NCI-H2081 treated with DMSO at 0.1 percent for 48 hours (cell line): Measurements from ENCODE around the gene TXK.
"Not testable (repeated sequence)": the region's sequence is repeated elsewhere in the genome, so short reads cannot be mapped to it uniquely, and the experiment has no call there.

Experiments
- DNase-seq: peaks from one replicate; lab custom pipeline; 2025; lab: John Stamatoyannopoulos, UW

Gene TXK

GRCh38 chr4:48134081-48134480, at the start of gene TXK:
TXK (minus strand) TSS chr4:48134250; CDS start chr4:48134170, 80 bp downstream.
- DNase-seq = no peak

- no peak for DNase-seq
Measured at GRCh38 chr4:48180234-48180633, 46.2 kb upstream of the TXK start.

DNA sequence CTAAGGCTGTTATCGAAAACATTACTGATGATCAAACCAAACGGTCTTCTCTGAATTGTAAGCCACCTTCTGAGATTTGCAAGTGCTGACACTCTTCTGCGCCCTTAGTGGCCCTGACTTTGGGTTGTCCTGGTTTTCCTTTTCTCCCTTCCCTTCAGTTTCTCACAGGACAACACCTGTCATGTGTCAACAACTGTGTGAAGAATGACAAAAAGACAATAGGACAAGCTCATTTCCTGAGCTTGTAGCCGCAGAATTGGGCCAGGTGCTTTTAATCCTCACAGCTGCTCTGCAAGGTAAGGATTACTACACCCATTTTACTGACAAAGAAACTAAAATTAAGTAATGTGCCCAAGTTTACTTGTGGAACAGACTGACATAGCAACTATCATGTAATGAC, 44.9 kb upstream of the TXK start:
- DNase-seq = peak; percentile 87

- no peak for DNase-seq
Measured at GRCh38 chr4:48175806-48176205, 41.8 kb upstream of the TXK start.

- DNase-seq = no peak
Measured at GRCh38 chr4:48175328-48175727, 41.3 kb upstream of the TXK start.

GRCh38 chr4:48173056-48173991, 39.3 kb upstream of the TXK start:
- no peak for DNase-seq

GRCh38 chr4:48172651-48173050, 38.6 kb upstream of the TXK start:
- no peak for DNase-seq

DNA sequence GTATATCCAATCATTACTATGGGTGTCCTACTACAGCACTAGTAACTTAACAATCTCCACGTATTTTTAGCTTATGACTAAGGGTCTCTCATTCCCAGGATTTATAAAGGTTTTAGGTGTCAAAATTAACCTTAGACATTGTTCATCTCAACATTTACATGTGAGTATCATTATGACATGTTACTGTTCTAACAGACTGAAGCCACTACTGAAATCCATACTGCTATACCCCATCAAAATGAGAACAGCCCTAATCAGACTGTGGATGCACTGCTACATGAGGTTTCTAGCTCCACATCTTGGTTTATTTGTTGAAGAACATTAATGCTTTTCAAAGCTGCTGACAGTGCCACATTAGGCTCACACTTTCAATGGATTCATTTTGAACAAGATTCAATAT, 35.6 kb upstream of the TXK start:
- no peak for DNase-seq

GRCh38 chr4:48167538-48168263, 33.7 kb upstream of the TXK start:
- DNase-seq = no peak

- not testable (repeated sequence) for DNase-seq
Measured at GRCh38 chr4:48164561-48164960, 30.5 kb upstream of the TXK start.

- DNase-seq = no peak
Measured at GRCh38 chr4:48163746-48164145, 29.7 kb upstream of the TXK start.

DNA sequence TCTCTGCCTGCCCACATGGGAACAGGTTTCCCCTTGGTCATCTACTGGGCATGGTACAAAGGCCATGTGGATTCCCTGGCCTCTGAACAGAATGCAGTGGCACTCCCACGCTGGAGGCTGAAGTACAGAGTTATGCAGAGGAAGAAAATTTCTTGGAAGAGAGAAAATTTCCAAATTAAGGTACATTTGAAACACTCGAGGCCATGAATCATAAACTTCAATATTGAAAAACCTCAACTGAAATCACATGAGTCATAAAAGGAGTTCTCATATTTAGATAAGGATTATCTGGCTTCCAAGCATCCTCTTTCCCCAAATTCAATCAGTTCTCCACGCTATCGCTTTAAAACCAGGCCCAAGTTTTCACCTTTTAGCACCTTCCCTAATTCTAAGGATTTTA, 28.1 kb upstream of the TXK start:
- no peak for DNase-seq

DNA sequence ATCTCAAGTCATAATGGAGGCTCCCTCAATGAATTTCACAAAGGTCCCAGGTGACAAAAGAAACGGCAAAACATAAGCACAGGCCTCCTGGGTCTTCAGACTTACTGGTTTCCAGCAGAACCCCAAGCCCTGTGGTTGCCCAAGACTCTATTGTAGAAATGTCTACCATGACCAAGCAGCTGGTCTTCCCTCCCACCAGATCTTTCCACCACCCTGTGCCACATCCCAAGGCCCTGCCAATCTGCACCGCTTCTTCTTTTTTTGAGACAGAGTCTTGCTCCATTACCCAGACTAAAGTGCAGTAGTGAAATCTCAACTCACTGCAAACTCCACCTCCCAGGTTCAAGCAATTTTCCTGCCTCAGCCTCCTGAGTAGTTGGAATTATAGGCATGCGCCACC, 23.2 kb upstream of the TXK start:
- no peak for DNase-seq

GRCh38 chr4:48156423-48156822, 22.4 kb upstream of the TXK start:
- no peak for DNase-seq

GRCh38 chr4:48153791-48154550, 19.9 kb upstream of the TXK start:
- no peak for DNase-seq

- no peak for DNase-seq
Measured at GRCh38 chr4:48152259-48152658, 18.2 kb upstream of the TXK start.

DNA sequence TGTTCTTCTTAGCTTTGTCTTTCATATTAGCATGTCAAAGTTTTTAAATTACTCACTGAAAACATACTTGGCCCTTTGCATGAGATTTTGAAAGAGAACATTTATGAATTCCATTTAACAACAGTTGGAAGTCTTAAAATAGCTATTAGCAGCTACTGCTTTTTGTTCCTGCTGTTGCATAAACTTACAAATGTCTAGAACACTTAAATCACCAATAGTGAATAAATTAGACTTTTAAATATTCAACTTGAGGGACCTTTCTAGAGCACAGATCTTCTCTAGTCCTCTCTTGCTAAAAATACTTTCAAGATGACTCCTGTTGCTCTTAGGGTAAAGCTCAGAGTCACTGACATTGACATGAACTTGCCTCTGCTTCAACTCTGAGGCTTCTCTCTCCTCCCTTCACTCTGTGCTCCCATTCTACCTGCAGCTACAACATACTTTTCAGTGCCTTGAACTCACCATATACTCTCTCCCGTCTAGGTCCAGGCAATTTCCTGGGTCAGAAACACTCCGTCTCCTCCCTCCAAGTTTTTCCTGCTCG, 15.8 kb upstream of the TXK start:
- no peak for DNase-seq

DNA sequence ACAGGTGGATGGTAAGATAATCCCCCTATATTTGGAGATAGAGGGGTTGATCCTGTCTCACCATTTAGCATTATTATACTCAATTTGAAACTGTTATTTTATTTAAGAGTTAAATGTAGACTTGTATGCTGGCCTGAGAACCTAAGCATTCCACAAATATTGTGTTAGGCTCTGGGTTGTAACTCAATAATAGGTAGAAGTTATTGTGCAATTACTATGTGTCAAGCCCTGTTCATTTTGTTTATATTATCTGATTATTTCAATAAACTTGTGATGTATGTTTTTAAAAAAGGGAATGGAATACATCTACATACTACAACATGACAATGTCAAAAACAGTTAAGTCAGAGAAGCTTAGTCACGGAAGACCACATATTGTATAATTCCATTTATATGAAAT, 13.6 kb upstream of the TXK start:
- no peak for DNase-seq

GRCh38 chr4:48141048-48141447, 7.0 kb upstream of the TXK start:
- peak; percentile 43 for DNase-seq

GRCh38 chr4:48139691-48140090, 5.6 kb upstream of the TXK start:
- DNase-seq = no peak

DNA sequence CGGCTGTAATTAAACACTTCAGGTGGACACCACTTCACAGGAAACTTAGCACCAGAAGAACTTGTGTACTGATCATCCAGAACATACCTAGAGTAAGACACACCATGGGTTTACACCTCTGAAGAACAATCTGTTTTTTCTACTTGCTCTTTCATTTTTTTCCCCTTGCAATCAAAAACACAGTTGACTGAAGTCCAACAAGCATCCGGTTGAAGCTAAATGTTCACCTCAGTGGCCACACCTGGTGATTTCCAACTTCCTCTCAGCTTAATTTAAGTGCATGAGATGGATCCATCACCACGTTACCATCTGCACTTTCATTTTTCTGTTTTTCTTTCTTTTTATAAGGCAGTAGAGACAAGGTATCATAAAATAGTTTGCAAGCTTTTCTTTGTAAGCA, 4.9 kb upstream of the TXK start:
- no peak for DNase-seq

- no peak for DNase-seq
Measured at GRCh38 chr4:48138511-48138910, 4.5 kb upstream of the TXK start.
